Measurements from ENCODE around the gene SLIT1. TPM values are rescaled to one million over a fixed set of nuclear protein-coding genes. Genes with fewer than 3 reads are reported as not detected.
A peak's percentile ranks its signal among the peaks of the same experiment; 100 is the strongest.

Gene SLIT1
- total RNA-seq, 1 donor from 2014 or later, result 0.08 TPM

DNA sequence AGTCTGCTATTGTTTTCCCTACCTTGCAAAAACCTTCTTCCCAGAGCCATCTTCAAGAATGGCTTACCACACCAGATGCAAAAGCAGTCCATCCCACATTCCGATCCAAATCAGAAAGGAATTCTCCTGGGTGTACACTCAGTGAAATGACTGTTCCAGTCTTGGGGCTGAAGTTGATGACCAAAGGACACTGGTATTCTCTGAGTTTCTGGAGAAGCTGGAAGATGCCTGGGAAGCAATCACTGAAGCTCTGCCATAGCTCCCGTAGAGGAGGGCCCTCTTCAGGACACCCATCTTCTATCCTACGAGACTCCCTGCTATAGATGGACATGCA lies 197.9 kb downstream of the SLIT1 start:
- DNase-seq (ENCODE audit: low spot score), result no peak
- no peak for ATAC-seq

DNA sequence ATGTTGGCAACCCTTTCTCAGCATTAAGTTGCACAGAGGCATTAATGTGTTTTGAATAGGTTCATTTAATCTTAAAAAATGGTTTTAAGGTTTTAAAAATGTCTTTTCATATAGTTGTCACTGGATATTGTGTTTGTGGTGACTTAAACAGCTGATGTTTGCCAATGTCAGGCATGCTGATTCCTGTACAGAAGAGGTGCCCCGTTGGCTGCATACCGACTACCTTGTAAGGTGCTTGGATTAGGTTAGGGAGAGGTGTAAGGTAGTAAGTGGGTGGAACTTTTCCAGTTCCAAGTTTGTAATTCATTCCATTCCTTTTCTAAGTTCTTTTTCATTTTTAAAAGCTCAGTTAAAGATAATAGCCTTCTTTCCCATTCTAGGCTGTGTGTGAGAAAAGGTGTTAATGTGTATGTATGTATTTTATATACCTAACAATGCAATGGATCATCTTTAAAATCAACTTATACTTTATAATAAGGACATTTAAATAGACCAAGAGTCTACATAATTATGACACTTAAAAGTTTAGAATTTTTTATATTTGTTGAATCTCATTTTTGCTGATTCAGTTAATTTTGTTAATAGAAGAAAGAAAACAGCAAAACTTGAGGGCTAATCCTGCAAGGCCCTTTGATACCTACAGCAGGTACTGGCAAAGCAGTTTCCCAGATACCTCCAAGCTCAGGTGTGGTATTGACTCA lies 198.5 kb downstream of the SLIT1 start:
- DNase-seq (ENCODE audit: low spot score) (no peak), ATAC-seq (no peak)

GRCh38 chr10:96986200-96986856 lies 199.4 kb downstream of the SLIT1 start:
- no peak for ATAC-seq
- DNase-seq (ENCODE audit: low spot score), result no peak

- ATAC-seq, result no peak
- no peak for DNase-seq (ENCODE audit: low spot score)
Measured at GRCh38 chr10:96984541-96985131, 201.1 kb downstream of the SLIT1 start.

GRCh38 chr10:96982149-96982930 lies 203.4 kb downstream of the SLIT1 start:
- ATAC-seq (peak; percentile 41), DNase-seq (ENCODE audit: low spot score) (no peak)

DNA sequence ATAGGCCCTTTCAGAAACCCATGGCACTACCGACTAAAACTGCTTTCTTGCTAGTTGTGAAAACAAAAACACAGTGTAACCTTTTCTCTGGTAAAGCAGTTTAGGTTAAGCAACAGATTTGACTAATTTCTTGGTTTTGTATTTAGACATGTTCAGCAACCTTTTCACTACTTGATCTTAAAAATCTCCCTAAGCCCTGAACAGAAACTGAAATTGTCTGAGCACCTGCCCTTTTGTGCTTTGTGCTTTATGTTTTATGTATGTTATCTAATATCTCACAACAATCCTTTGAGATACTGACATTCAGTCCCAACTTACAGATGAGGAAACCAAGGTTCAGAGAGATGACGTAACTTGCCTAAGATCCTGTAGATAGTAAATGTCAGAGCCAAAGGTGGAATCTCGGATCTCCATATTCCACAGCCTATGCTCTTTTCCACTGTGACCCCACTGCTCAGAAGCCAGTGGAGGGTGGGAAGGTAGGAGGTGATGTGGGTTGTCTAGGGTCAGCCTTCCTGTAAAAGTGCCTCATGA lies 207.1 kb downstream of the SLIT1 start:
- DNase-seq (ENCODE audit: low spot score) (no peak), ATAC-seq (no peak)

DNA sequence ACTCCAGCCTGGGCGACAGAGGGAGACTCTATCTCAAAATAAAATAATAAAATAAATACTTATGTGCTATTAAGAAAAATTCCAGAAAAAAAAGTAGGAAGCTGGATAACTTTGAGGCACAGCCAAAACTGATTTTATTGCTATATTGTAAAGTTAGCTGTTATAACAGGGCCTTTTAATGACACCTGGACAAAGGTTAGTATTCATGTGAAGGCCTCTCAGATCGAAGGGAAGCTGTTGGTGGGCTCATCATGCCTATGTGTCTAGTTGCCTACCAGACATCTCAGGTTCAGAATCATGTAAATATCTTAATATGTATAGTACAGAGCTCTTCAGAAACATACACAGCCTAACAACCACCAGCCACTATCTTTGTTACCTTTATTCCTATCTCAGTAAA lies 210.6 kb downstream of the SLIT1 start:
- ATAC-seq (no peak), DNase-seq (ENCODE audit: low spot score) (no peak)

GRCh38 chr10:96973809-96974747 lies 211.7 kb downstream of the SLIT1 start:
- DNase-seq (ENCODE audit: low spot score) (no peak), ATAC-seq (no peak)

GRCh38 chr10:96972264-96972663 lies 213.5 kb downstream of the SLIT1 start:
- DNase-seq (ENCODE audit: low spot score) (no peak), ATAC-seq (peak; percentile 34)

DNA sequence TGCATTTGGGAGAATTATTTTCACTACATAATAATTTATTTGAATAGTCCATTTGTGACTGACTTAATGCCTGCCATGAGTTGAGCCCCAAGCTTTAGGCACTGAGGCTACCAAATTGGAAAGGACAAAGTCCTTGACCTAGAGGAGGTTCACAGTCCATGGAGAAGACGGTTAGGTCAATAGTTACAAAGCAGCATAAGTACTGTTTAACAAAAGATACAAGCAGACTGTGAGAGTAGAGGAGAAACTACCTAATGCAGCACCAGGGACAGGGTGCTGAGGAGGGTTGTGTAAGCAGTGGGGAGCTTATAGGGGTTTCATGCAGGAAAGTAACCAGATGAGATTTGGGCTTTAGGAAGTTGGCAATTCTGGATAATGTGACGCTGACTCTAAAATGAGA lies 214.4 kb downstream of the SLIT1 start:
- ATAC-seq, result peak; percentile 78
- DNase-seq (ENCODE audit: low spot score), result no peak

DNA sequence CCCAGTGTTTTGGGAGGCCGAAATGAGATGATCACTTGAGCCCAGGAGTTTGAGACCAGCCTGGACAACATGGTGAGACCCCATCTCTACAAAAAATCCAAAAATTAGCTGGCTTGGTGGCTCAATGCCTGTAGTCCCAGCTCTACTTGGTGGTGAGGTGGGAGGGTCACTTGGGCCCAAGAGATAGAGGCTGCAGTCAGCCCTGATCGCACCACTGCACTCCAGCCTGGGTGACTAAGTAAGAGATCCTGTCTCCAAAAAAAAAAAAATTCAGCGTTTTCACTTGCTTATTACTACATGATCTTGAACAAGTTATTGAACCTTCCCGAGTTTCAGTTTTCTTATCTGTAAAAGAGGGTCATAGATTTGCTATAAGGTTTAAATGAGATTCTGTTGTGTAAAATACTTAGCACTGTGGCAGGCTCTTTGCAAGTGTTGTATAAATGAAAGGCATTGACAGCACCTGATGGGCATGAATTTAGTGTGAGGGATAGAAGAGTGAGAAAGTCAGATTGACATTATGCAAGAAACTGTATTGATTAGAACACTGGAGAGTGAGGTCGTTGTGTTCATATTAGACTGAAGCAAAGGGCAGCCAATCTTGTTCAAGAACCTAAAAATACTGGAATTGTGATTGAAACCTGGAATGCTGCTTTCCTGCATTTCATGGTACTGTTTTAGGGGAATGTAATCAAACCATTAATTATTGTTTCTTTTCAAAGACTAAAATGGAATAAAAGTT lies 216.9 kb downstream of the SLIT1 start:
- no peak for DNase-seq (ENCODE audit: low spot score)
- peak; percentile 83 for ATAC-seq

DNA sequence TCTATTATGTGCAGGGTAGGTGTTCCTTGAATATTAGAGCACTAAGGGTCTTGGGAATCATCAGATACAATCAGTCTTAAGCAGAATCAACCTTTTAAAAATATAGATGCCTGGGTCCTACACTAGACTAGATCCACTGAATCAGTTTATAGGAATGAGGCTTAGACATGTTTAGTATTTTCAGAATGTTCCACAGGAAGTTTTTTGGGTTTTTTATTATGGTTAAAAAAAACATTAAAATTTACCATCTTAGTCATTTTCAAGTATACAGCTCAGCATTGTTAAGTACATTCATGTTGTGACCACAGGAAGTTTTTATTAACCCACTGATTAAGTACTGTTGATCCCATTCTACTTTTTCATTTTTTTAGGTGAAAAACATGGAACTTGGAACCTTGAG lies 217.9 kb downstream of the SLIT1 start:
- ATAC-seq, result no peak
- no peak for DNase-seq (ENCODE audit: low spot score)

- DNase-seq (ENCODE audit: low spot score) (no peak), ATAC-seq (no peak)
Measured at GRCh38 chr10:96964131-96964530, 221.6 kb downstream of the SLIT1 start.

DNA sequence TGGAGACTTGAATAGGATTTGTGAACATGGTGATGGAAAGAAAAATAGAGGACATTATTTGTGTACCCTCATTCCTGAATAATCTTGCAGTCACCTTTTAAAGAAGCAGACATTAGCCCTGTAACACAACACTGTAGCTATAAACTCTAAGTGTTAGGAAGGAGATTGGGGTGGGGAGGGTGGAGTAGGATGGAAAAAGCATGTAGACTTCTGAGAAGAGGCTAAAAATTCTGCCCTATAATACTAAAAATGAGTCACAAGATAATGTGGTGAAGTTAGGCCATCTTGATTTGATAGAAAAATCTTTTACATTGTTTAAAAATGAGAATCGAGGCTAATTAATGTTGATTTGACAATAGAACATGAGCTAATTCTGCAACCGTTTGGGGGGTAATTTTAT lies 224.9 kb downstream of the SLIT1 start:
- no peak for DNase-seq (ENCODE audit: low spot score)
- no peak for ATAC-seq

GRCh38 chr10:96959733-96960132 lies 226.0 kb downstream of the SLIT1 start:
- DNase-seq (ENCODE audit: low spot score) (no peak), ATAC-seq (no peak)

GRCh38 chr10:96958071-96958470 lies 227.7 kb downstream of the SLIT1 start:
- DNase-seq (ENCODE audit: low spot score) (no peak), ATAC-seq (no peak)

- ATAC-seq (no peak), DNase-seq (ENCODE audit: low spot score) (no peak)
Measured at GRCh38 chr10:96955794-96956193, 230.0 kb downstream of the SLIT1 start.

DNA sequence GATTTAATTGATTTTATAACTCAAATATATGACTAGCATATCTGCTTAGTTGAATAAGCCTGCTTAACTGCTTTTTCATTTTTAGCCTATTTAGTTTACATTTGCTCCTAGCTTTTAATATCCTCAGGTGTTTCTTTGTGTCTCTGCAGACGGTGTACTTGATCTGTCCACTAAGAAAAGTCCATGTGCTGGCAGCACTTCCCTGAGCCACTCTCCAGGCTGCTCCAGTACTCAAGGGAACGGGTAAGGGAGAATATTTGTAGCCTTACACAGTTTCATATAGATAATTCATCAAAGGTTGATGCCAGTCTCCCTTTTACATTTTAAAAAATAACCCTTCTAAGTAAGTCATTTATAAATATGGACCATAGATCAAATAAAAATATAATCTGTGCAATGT lies 233.8 kb downstream of the SLIT1 start:
- ATAC-seq, result no peak
- DNase-seq (ENCODE audit: low spot score), result no peak

GRCh38 chr10:96949039-96949683 lies 236.6 kb downstream of the SLIT1 start:
- DNase-seq (ENCODE audit: low spot score), result no peak
- no peak for ATAC-seq
